GM21786 (cell line): ENCODE results near the gene ZNF470.

Experiments
- ATAC-seq: cut with Tn5 transposase; IDR thresholded peaks from one replicate; pipeline ENCODE4 v1.9.1; 2021; ENCODE audit not compliant: unreplicated experiment

Gene ZNF470

GRCh38 chr19:56567274-56568120 is at the start of gene ZNF470:
ZNF470 (plus strand) TSS chr19:56567468; CDS start chr19:56570312, 2,844 bp downstream.
- peak; percentile 96 for ATAC-seq

- ATAC-seq: no peak
Measured at GRCh38 chr19:56525214-56525860, 41.9 kb upstream of the ZNF470 start.

GRCh38 chr19:56537442-56537841 is 29.8 kb upstream of the ZNF470 start:
- no peak for ATAC-seq

- peak; percentile 88 for ATAC-seq
Measured at GRCh38 chr19:56538254-56538760, 29.0 kb upstream of the ZNF470 start.

GRCh38 chr19:56538761-56539263 is 28.5 kb upstream of the ZNF470 start, which contains the start of gene ZFP28:
ZFP28 (plus strand) TSS chr19:56538948; CDS start chr19:56539019, 71 bp downstream.
- ATAC-seq: peak; percentile 41

- ATAC-seq: no peak
Measured at GRCh38 chr19:56543776-56544175, 23.5 kb upstream of the ZNF470 start.

- no peak for ATAC-seq
Measured at GRCh38 chr19:56547535-56547934, 19.7 kb upstream of the ZNF470 start.

GRCh38 chr19:56554272-56554869 is 12.9 kb upstream of the ZNF470 start:
- ATAC-seq: no peak

- ATAC-seq: no peak
Measured at GRCh38 chr19:56562766-56563165, 4.5 kb upstream of the ZNF470 start.

GRCh38 chr19:56566904-56567273 is 379 bp upstream of the ZNF470 start:
- peak; percentile 29 for ATAC-seq

GRCh38 chr19:56572589-56572988 is 5.3 kb downstream of the ZNF470 start:
- ATAC-seq: no peak

- ATAC-seq: no peak
Measured at GRCh38 chr19:56573914-56574313, 6.6 kb downstream of the ZNF470 start.

GRCh38 chr19:56577719-56578602 is 10.7 kb downstream of the ZNF470 start:
- ATAC-seq: no peak

- no peak for ATAC-seq
Measured at GRCh38 chr19:56594446-56594782, 27.1 kb downstream of the ZNF470 start.

GRCh38 chr19:56594783-56595547 is 27.7 kb downstream of the ZNF470 start, which contains the start of gene ZNF71:
ZNF71 (plus strand) TSS chr19:56595302; CDS start chr19:56601559, 6,257 bp downstream.
- peak; percentile 89 for ATAC-seq

GRCh38 chr19:56595548-56595899 is 28.3 kb downstream of the ZNF470 start:
- no peak for ATAC-seq

- no peak for ATAC-seq
Measured at GRCh38 chr19:56596676-56597075, 29.4 kb downstream of the ZNF470 start.

GRCh38 chr19:56597696-56598095 is 30.4 kb downstream of the ZNF470 start:
- ATAC-seq: no peak

GRCh38 chr19:56601375-56601774 is 34.1 kb downstream of the ZNF470 start:
- no peak for ATAC-seq

GRCh38 chr19:56603829-56604228 is 36.6 kb downstream of the ZNF470 start:
- ATAC-seq: no peak
